Stimulated activated CD8-positive, alpha-beta memory T cell treated with anti-CD3 and anti-CD28 coated beads, Interleukin-4, amount 100 ng/mL, for 1 hour (primary cell): ENCODE results near the gene PARN.
"Not testable (repeated sequence)": the region's sequence is repeated elsewhere in the genome, so short reads cannot be mapped to it uniquely, and the experiment has no call there.

ENCODE experiments used
- DNase-seq, 2 donors: peaks; one replicate each; pipeline ENCODE4 v3.0.0-alpha.2; 2020; ENCODE audit warnings: low read depth in 2 of 2, low spot score in 1 of 2

The PARN gene

DNA sequence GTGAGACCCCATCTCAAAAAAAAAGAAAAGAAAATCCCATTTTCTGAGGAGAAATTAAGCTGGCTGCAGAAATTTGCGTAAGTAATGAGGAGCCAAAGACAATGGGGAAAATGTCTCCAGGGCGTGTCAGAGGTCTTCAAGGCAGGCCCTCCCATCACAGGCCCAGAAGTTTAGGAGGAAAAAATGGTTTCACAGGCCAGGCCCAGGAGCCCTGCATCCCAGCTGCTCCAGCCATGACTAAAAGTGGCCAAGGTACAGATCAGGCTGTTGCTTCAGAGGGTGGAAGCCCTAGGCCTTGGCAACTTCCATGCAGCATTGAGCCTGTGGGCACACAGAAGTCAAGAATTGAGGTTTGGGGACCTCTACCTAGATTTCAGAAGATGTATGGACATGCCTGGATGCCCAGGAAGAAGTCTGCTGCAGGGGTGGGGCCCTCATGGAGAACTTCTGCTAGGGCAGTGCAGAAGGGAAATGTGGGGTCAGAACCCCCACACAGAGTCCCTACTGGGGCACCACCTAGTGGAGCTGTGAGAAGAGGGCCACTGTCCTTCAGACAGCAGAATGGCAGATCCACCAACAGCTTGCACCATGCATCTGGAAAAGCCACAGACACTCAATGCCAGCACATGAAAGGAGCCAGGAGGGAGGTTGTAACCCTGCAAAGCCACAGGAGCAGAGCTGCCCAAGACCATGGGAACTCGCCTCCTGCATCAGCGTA is 55.2 kb downstream of the PARN start:
- DNase-seq, result not testable (repeated sequence)

GRCh38 chr16:14572535-14572934 is 57.5 kb downstream of the PARN start:
- no peak for DNase-seq

- no peak for DNase-seq
These were observed 60.8 kb downstream of the PARN start for GRCh38 chr16:14569213-14569612.

- DNase-seq, result no peak
These were observed 63.5 kb downstream of the PARN start for GRCh38 chr16:14566599-14566998.

DNA sequence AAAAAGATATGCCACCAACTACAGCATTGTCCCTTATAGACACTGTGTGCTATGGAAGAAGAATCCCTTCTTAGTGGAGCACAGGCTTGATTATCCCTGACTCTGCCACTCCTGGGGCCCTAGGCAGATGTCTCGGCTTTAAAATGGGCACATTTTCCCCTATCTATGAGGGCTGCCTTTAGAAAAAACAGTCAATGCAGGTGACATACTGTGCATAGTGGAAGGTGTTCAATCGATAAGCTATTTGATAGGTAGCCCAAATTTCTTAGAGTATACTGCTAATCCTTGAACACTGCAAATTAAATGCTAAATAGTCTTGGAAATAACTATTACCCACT is 64.4 kb downstream of the PARN start:
- no peak for DNase-seq

- DNase-seq, result no peak
These were observed 65.0 kb downstream of the PARN start for GRCh38 chr16:14564861-14565687.

DNA sequence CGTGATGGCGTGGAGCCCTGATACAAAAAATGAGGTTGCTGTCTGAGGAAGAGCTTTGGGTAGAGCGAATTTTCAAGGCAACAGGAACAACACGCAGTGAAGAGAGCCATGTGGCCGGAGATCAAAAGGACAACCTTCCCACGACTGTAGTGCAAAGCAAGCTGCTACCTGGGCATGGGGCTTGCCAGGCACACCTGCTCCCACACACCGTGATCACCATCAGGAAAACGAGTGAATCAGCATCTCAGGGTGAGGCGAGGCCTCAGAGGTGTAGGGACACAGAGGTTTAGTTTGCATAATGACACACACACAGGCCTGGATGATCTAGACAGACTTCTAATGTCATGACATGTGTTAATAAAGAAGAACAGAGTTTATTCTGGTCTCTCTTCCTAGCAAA is 65.7 kb downstream of the PARN start:
- DNase-seq, result no peak

GRCh38 chr16:14562691-14563491 is 67.2 kb downstream of the PARN start:
- no peak for DNase-seq

- DNase-seq, result no peak
These were observed 69.5 kb downstream of the PARN start for GRCh38 chr16:14560523-14560922.

- no peak for DNase-seq
These were observed 70.2 kb downstream of the PARN start for GRCh38 chr16:14559809-14560241.

DNA sequence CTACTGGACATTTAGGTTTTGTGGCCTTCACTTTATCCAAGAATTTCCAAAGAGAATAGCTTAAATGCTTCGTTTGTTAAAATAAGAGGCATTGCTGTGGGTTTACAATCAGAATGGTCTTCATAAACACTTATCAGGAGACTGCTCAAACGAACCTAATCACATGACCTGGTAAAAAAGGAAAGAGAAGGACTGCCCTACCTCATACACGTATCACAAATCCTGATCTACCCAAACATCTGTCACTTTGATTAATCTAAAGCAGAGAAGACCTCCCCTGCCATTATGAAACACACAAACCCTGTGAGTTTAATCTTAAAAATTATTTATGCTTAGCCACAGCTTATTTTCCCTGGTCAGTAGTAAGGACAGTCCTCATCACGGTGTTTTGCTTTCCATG is 76.6 kb downstream of the PARN start:
- DNase-seq, result no peak

- DNase-seq, result no peak
These were observed 80.3 kb downstream of the PARN start for GRCh38 chr16:14549789-14550153.

DNA sequence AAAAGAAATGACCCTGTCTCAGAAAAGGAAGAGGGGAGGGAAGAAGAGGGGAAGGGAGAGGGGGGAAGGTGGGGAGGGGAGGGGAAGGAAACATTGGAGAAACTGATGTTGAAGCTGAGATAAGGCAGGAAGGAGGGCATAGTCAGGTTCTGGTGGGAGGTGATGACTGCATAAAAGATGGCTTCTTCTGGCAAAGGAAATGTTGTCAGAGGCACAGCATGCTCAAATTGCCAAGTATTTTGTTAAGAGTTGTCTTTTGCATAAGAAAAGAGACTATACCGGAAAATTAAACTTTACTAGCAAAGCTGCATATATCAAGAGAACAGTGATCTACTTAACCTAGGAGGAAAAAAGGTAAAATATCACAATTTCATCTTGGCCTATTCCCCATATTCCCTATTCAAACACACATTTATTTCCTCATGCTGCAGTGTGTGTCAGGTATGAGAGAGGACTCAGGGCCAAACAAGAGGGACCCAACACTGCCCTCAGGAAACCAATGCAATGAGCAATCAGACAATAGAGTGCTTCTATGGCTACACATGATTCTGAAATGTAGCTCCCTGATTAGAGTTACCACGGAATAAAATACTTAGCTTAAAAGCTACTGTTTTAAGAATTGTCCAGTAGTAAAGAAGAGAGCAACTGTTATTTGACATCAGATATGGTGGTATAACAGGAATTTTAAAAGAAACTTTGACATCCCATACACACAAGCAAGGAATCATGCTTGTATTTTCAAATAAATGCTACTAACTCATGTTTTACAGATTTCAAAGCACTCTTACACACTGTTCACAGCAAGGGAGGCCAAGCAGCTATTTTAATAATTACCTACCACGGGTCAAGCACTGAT is 80.9 kb downstream of the PARN start:
- no peak for DNase-seq

GRCh38 chr16:14545346-14545884 is 84.6 kb downstream of the PARN start:
- DNase-seq, result no peak

GRCh38 chr16:14544846-14545245 is 85.2 kb downstream of the PARN start:
- DNase-seq, result not testable (repeated sequence)

- no peak for DNase-seq
These were observed 90.4 kb downstream of the PARN start for GRCh38 chr16:14539631-14540030.

GRCh38 chr16:14539156-14539555 is 90.9 kb downstream of the PARN start:
- no peak for DNase-seq

DNA sequence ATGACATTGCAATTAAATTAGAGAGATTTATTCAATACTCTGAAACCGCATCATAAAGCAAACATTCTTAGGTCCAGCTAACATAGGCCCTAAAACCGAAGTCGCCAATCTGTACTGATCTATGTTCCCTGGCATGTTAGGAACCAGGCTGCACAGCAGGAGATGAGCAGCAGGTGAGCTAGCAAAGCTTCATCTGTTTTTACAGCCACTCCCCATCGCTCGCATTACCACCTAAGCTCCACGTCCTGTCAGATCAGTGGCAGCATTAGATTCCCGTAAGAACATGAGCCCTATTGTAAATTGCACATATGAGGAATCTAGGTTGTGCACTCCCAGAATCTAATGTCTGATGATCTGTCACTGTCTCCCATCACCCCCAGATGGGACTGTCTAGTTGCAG is 91.5 kb downstream of the PARN start:
- no peak for DNase-seq

DNA sequence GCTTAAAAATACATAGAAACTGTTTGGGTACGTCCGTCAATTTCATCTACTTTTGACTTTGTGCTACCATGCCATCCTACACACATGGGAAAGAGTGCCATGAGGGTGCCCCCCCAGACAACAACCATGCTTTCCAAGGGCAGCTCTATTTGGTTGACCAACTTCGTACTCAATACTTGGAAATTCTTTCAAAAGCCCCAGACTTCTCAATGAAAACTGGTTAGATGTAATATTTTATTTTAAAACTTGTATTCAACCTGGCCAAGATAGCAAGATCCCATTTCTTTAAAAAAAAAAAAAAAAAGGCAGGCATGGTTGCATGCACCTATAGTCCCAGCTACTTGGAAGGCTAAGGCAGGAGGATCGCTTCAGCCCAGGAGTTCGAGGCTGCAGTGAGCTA is 98.4 kb downstream of the PARN start:
- no peak for DNase-seq

- DNase-seq, result no peak
These were observed 99.0 kb downstream of the PARN start for GRCh38 chr16:14531101-14531500.

GRCh38 chr16:14530046-14530445 is 100.0 kb downstream of the PARN start:
- DNase-seq, result no peak
